A673 (cell line): ENCODE measurements around the gene DOCK1. TPM values are rescaled to one million over a fixed set of nuclear protein-coding genes. Genes with fewer than 3 reads are reported as not detected.
A peak's percentile ranks its signal among the peaks of the same experiment; 100 is the strongest.

Source experiments
- BruUV-seq: library from RNA; stranded (reverse); fragments of 400-500 nt; replicated peaks from 2 replicates; lab custom pipeline; 2021; lab: Mats Ljungman, UMichigan
- CTCF ChIA-PET: fragments of 300-600 bp; sonication (Branson Sonifier 250); formaldehyde crosslinking; loops from one replicate; lab custom pipeline; 2022; ENCODE audit warnings: antibody characterized with exemption; lab: Charles Lee
- POLR2A ChIA-PET: fragments of 300-600 bp; sonication (Branson Sonifier 250); formaldehyde crosslinking; loops from one replicate; lab custom pipeline; 2022; ENCODE audit warnings: antibody characterized with exemption; ENCODE audit not compliant: low non-redundant PET; lab: Charles Lee
- DNase-seq: peaks from one replicate; pipeline ENCODE4 v3.0.0-alpha.2; 2015; ENCODE audit warnings: low spot score
- H3K27ac ChIP-seq: fragments of 200-600 bp; sonication (generic); 2 replicates; pipeline ENCODE4 v1.5.1; 2016; ENCODE audit warnings: mixed run types, low read depth, mild to moderate bottlenecking, mixed read lengths, antibody characterized with exemption, low read length; ENCODE audit not compliant: poor library complexity, severe bottlenecking
- H3K27me3 ChIP-seq: fragments of 200-600 bp; sonication (generic); replicated peaks from 2 replicates; pipeline ENCODE4 v1.6.1; 2017; ENCODE audit warnings: mixed run types, low read depth, mild to moderate bottlenecking, mixed read lengths, antibody characterized with exemption, low read length; ENCODE audit not compliant: insufficient read depth, poor library complexity
- H3K36me3 ChIP-seq: fragments of 200-600 bp; sonication (generic); 2 replicates; pipeline ENCODE4 v1.6.1; 2016; ENCODE audit warnings: mixed run types, mild to moderate bottlenecking, mixed read lengths, antibody characterized with exemption, low read length; ENCODE audit not compliant: insufficient read depth, poor library complexity, severe bottlenecking
- H3K4me1 ChIP-seq: fragments of 200-600 bp; sonication (generic); 2 replicates; pipeline ENCODE4 v1.6.1; 2017; ENCODE audit warnings: mixed run types, mild to moderate bottlenecking, mixed read lengths, antibody characterized with exemption, low read length; ENCODE audit not compliant: insufficient read depth, poor library complexity, severe bottlenecking
- H3K4me3 ChIP-seq: fragments of 200-600 bp; sonication (generic); 2 replicates; pipeline ENCODE4 v1.5.1; 2016; ENCODE audit warnings: low read depth, mixed run types, mild to moderate bottlenecking, mixed read lengths, low read length; ENCODE audit not compliant: poor library complexity, severe bottlenecking
- H3K9me3 ChIP-seq: fragments of 200-600 bp; sonication (generic); 2 replicates; pipeline ENCODE4 v1.6.1; 2016; ENCODE audit warnings: mixed run types, low read depth, mild to moderate bottlenecking, mixed read lengths, antibody characterized with exemption, low read length; ENCODE audit not compliant: poor library complexity, severe bottlenecking
- EZH2 ChIP-seq: fragments of 200-600 bp; sonication (generic); IDR thresholded peaks from 2 replicates; pipeline ENCODE4 v1.6.1; 2017; ENCODE audit warnings: borderline replicate concordance, low read depth, mild to moderate bottlenecking, mixed read lengths, antibody characterized with exemption, low read length; ENCODE audit not compliant: poor library complexity, severe bottlenecking
- intact Hi-C: fragments of 100-400 bp; cut with micrococcal nuclease; formaldehyde crosslinking; loops from one replicate; pipeline ENCODE4 v1.10.0; 2022; ENCODE audit not compliant: unreplicated experiment
- total RNA-seq: library from RNA; stranded (reverse); gene quantifications from 2 replicates; pipeline ENCODE4 v1.2.3, GENCODE V29; 2021
- TF ChIP-seq, protein P1 (sequence below): fragments of 300-800, 200-600 bp; sonication (generic); conservative IDR thresholded peaks from 2 replicates; pipeline ENCODE4 v1.5.1; 2017; ENCODE audit warnings: low read depth, mild to moderate bottlenecking, antibody characterized with exemption, low read length, moderate library complexity, mixed read lengths

Gene DOCK1
- total RNA-seq, 1 experiment from 2014 or later, result 30.7 TPM

DNA sequence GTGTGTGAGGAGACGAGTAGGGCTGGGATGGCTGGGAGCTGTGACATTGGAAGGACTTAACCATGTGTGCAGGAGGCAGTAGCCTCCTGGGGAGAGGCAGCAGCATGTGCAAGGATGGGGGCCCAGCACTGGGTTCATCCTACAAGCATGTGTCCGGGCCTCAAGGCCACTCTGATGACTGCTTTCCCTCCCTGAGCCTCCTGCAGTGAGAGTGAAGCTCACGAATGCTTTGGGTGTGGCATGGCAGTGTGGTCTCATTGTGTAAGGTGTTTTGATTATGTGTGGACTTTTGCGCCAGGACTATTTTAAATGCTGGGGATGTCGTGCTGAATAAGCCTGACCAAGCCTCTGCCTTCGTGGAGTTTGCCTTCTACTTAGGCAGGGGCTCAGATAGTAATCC, 413.2 kb downstream of the DOCK1 start:
- H3K4me3 ChIP-seq, result no peak overlapping the region
- no peak overlapping the region for H3K27ac ChIP-seq
- ChIA-PET POLR2A (no interaction called here), CTCF (no interaction called here)
- no peaks in the 10 kb centered on the region for H3K27me3 ChIP-seq
- DNase-seq, result no peak
- intact Hi-C loops, result no loop called here
- no peaks in the 10 kb centered on the region for H3K36me3 ChIP-seq
- no TSS peak for BruUV-seq
- peaks cover 16% of the 10 kb centered on the region for H3K4me1 ChIP-seq
- H3K9me3 ChIP-seq, result no peaks in the 10 kb centered on the region
- TF ChIP-seq, protein P1, sequence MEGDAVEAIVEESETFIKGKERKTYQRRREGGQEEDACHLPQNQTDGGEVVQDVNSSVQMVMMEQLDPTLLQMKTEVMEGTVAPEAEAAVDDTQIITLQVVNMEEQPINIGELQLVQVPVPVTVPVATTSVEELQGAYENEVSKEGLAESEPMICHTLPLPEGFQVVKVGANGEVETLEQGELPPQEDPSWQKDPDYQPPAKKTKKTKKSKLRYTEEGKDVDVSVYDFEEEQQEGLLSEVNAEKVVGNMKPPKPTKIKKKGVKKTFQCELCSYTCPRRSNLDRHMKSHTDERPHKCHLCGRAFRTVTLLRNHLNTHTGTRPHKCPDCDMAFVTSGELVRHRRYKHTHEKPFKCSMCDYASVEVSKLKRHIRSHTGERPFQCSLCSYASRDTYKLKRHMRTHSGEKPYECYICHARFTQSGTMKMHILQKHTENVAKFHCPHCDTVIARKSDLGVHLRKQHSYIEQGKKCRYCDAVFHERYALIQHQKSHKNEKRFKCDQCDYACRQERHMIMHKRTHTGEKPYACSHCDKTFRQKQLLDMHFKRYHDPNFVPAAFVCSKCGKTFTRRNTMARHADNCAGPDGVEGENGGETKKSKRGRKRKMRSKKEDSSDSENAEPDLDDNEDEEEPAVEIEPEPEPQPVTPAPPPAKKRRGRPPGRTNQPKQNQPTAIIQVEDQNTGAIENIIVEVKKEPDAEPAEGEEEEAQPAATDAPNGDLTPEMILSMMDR, result no peak
- no peak for TF ChIP-seq EZH2

DNA sequence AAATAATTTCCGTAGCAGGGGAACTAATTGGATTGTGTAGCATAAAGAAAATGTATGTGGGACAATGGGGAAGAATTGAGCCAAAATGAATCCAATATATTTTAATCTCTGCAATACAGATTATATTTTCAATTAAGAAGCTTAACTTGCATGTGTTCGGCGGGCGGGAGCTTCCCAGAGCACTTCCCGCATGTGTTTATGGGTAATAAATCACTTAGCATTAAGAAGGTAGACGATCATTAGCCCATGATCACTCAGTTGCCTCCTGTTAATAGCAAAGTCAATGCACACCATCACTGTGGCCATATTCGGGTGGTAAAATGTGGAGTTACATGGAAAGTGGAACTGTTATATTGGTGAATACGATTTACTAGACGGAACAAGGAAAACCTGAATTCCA, 414.0 kb downstream of the DOCK1 start:
- ChIA-PET POLR2A (no interaction called here), CTCF (interaction anchor here (0.6 kb wide), 1 partner anchor 76 kb away, joined by 3 read pairs; no protein-coding TSS in a partner anchor)
- no peak for TF ChIP-seq EZH2
- Histone ChIP-seq H3K9me3 (no peaks in the 10 kb centered on the region), H3K36me3 (no peaks in the 10 kb centered on the region), H3K27ac (no peak overlapping the region), H3K4me3 (no peak overlapping the region), H3K27me3 (no peaks in the 10 kb centered on the region), H3K4me1 (peaks cover 16% of the 10 kb centered on the region)
- no TSS peak for BruUV-seq
- intact Hi-C loops, result no loop called here
- DNase-seq, result peak; percentile 15

DNA sequence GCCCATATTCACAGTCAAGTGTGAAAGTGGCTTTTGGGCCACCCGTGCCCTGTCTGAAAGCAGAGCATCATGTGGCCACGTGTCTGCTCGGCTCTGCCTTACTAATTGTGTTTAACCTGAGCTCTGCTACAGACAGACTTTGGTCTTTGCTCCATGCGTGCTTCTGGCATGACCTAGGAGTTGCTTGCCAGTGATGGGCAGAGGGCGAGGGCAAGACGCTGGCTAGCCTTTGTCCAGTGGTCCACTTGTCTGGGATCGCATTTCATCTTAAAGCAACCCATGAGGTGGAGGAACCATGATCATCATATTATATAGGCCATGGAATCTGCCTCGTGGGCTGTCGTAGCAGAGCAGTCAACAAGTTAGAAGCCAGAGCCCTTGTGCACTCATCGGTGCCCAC, 414.5 kb downstream of the DOCK1 start:
- H3K27ac ChIP-seq, result no peak overlapping the region
- H3K4me1 ChIP-seq, result peaks cover 16% of the 10 kb centered on the region
- no peak overlapping the region for H3K4me3 ChIP-seq
- ChIA-PET CTCF (interaction anchor here (0.6 kb wide), 1 partner anchor 76 kb away, joined by 3 read pairs; no protein-coding TSS in a partner anchor), POLR2A (no interaction called here)
- no peaks in the 10 kb centered on the region for H3K27me3 ChIP-seq
- BruUV-seq, result no TSS peak
- intact Hi-C loops, result no loop called here
- no peak for DNase-seq
- TF ChIP-seq, protein P1, result no peak
- no peak for TF ChIP-seq EZH2
- H3K36me3 ChIP-seq, result no peaks in the 10 kb centered on the region
- H3K9me3 ChIP-seq, result no peaks in the 10 kb centered on the region

DNA sequence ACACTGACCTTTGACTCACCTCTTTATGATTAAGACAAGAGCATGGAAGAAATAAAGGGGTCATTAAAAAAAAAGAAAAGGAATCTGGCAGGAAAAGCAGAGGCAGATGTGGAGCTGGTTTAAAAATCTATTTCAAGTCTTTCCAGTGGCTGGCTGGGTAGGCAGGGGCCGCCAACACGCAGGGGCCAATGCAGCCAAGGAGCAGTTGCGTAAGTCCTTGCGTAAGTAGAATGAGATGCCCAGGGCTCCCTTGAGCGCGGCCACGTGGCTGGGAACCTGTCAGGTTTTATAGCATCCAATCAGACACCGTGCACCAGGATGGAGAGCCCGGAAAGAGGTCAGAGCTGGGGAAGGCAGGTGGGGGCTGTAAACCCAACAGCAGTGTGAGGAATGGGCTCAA, 414.9 kb downstream of the DOCK1 start:
- intact Hi-C loops, result no loop called here
- no peak for DNase-seq
- H3K4me1 ChIP-seq, result peaks cover 16% of the 10 kb centered on the region
- H3K27me3 ChIP-seq, result no peaks in the 10 kb centered on the region
- no peak overlapping the region for H3K4me3 ChIP-seq
- ChIA-PET POLR2A (no interaction called here), CTCF (no interaction called here)
- H3K27ac ChIP-seq, result no peak overlapping the region
- no TSS peak for BruUV-seq
- H3K36me3 ChIP-seq, result no peaks in the 10 kb centered on the region
- no peaks in the 10 kb centered on the region for H3K9me3 ChIP-seq
- no peak for TF ChIP-seq EZH2
- TF ChIP-seq, protein P1, result no peak
